Kidney (tissue), 14 donors: ENCODE measurements around the gene KLHL22. TPM values are rescaled to one million over a fixed set of nuclear protein-coding genes. Genes with fewer than 3 reads are reported as not detected.

Source experiments
- DNase-seq, 5 donors: peaks; one replicate each; pipeline ENCODE4 v3.0.0-alpha.2; 2013 to 2020
- FAIRE-seq: peaks from 2 replicates; lab custom pipeline; 2012; peaks lifted over from hg19 to GRCh38; lab: Jason Lieb, UNC
- H3K27ac ChIP-seq, 2 donors: one replicate each; pipeline ENCODE4 v1.7.0; 2013; ENCODE audit warnings: low read depth in 2 of 2, low read length in 2 of 2, inconsistent platforms in 1 of 2
- H3K27me3 ChIP-seq: one replicate; pipeline ENCODE4 v1.7.1; 2013; ENCODE audit warnings: low read length, inconsistent platforms; ENCODE audit not compliant: control insufficient read depth, insufficient read depth
- H3K36me3 ChIP-seq, 3 donors: one replicate each; pipeline versions ENCODE4 v1.7.0 to v1.7.1; 2013; ENCODE audit warnings: low read length in 3 of 3, control low read depth in 1 of 3, inconsistent platforms in 1 of 3; ENCODE audit not compliant: insufficient read depth in 3 of 3, control insufficient read depth in 2 of 3
- H3K4me1 ChIP-seq, 3 donors: one replicate each; pipeline versions ENCODE4 v1.7.0 to v1.7.1; 2013; ENCODE audit warnings: low read length in 3 of 3, inconsistent platforms in 1 of 3, low read depth in 1 of 3; ENCODE audit not compliant: control insufficient read depth in 2 of 3, insufficient read depth in 2 of 3
- H3K4me3 ChIP-seq, 3 donors: one replicate each; pipeline versions ENCODE4 v1.7.0 to v1.8.1; 2013; ENCODE audit warnings: low read length in 3 of 3, control low read depth in 1 of 3, inconsistent platforms in 1 of 3
- H3K9ac ChIP-seq, 3 donors: one replicate each; pipeline versions ENCODE4 v1.7.0 to v1.7.1; 2013; ENCODE audit warnings: low read length in 3 of 3, control low read depth in 1 of 3, inconsistent platforms in 1 of 3
- H3K9me3 ChIP-seq, 3 donors: one replicate each; pipeline versions ENCODE4 v1.7.0 to v1.7.1; 2013; ENCODE audit warnings: low read length in 3 of 3, control low read depth in 1 of 3, inconsistent platforms in 1 of 3; ENCODE audit not compliant: control insufficient read depth in 2 of 3, insufficient read depth in 1 of 3
- CTCF ChIP-seq: IDR thresholded peaks from 3 replicates; pipeline ENCODE4 v1.5.1; 2012; ENCODE audit warnings: mild to moderate bottlenecking, moderate library complexity, borderline replicate concordance; ENCODE audit not compliant: insufficient read depth; ENCODE audit errors: extremely low read depth
- intact Hi-C: fragments of 100-400 bp; cut with DNase I; formaldehyde crosslinking; loops from one replicate; pipeline ENCODE4 v1.11.1; 2022
- polyA plus RNA-seq: library from polyadenylated mRNA; stranded (reverse); fragments of 350-450 nt; fragmentation: Illumina TruSeq; extraction: RNeasy Lipid Tissue Mini Kit (QIAGEN cat#74804); gene quantifications from one replicate; pipeline ENCODE4 v1.2.3, GENCODE V29; 2014; ENCODE audit warnings: low read depth, low replicate concordance; ENCODE audit not compliant: insufficient read depth
- total RNA-seq: library from RNA; stranded (reverse); fragmentation: NEBNext Ultra II Directional; extraction: Animal tissue kit (Norgen Biotek cat#: 25700); gene quantifications from one replicate; pipeline ENCODE4 v1.2.1, GENCODE V29; 2021
- donor health status: control.
- donor health status: control.
- donor health status: control.
- donor health status: control.
- donor health status: control.
- donor health status: DM: yes; HTN: yes; CAD: no.
- donor health status: Normal renal cell carcinoma (clear cell type).

Gene KLHL22
- total and polyA plus RNA-seq, 2 donors from 2014 or later: 22.4 to 24.3 TPM

GRCh38 chr22:20433686-20434241 is 61.8 kb downstream of the KLHL22 start:
- peak in 1 of 5 donors; percentile 43 for DNase-seq
- FAIRE-seq: no peak
- intact Hi-C loops: no loop called here
- peaks cover 5% of the 10 kb centered on the region for H3K27me3 ChIP-seq
- no peaks in the 10 kb centered on the region for H3K36me3 ChIP-seq
- H3K9me3 ChIP-seq: no peaks in the 10 kb centered on the region
- H3K9ac ChIP-seq: no peak overlapping the region
- no peak for TF ChIP-seq CTCF
- H3K4me1 ChIP-seq: peaks cover 0 to 26% (median 0%) of the 10 kb centered on the region in 3 donors
- no peak overlapping the region for H3K27ac ChIP-seq
- H3K4me3 ChIP-seq: no peak overlapping the region

- FAIRE-seq (no peak), DNase-seq (peak in 1 of 5 donors; percentile 46)
These were observed 62.4 kb downstream of the KLHL22 start for GRCh38 chr22:20433191-20433590.

GRCh38 chr22:20432244-20432686 is 63.3 kb downstream of the KLHL22 start:
- Histone ChIP-seq H3K27me3 (peaks cover 5% of the 10 kb centered on the region), H3K27ac (no peak overlapping the region), H3K9ac (no peak overlapping the region), H3K36me3 (peaks cover 0 to 1% (median 0%) of the 10 kb centered on the region in 3 donors), H3K4me1 (peaks cover 0 to 24% (median 0%) of the 10 kb centered on the region in 3 donors), H3K9me3 (no peaks in the 10 kb centered on the region), H3K4me3 (no peak overlapping the region)
- DNase-seq (peak in 1 of 5 donors; percentile 44), FAIRE-seq (no peak)
- intact Hi-C loops: no loop called here
- no peak for TF ChIP-seq CTCF

More at GRCh38 chr22:20433191-20433590, 62.4 kb downstream of the KLHL22 start:
- intact Hi-C loops: no loop called here
- Histone ChIP-seq H3K9me3 (no peaks in the 10 kb centered on the region), H3K27ac (no peak overlapping the region), H3K36me3 (no peaks in the 10 kb centered on the region), H3K4me1 (peaks cover 0 to 26% (median 0%) of the 10 kb centered on the region in 3 donors), H3K27me3 (peaks cover 5% of the 10 kb centered on the region), H3K9ac (no peak overlapping the region), H3K4me3 (no peak overlapping the region)
- TF ChIP-seq CTCF: no peak
